Activated gamma-delta T cell treated with Interleukin-2 at 50 U/mL for 16 hours (primary cell): Measurements from ENCODE around the gene FOXL1.
"Not testable (repeated sequence)": the region's sequence is repeated elsewhere in the genome, so short reads cannot be mapped to it uniquely, and the experiment has no call there.

Experiments used
- DNase-seq: peaks from one replicate; pipeline ENCODE4 v3.0.0-alpha.2; 2020

FOXL1 gene

GRCh38 chr16:86581458-86581857 is 3.1 kb downstream of the FOXL1 start:
- no peak for DNase-seq

DNA sequence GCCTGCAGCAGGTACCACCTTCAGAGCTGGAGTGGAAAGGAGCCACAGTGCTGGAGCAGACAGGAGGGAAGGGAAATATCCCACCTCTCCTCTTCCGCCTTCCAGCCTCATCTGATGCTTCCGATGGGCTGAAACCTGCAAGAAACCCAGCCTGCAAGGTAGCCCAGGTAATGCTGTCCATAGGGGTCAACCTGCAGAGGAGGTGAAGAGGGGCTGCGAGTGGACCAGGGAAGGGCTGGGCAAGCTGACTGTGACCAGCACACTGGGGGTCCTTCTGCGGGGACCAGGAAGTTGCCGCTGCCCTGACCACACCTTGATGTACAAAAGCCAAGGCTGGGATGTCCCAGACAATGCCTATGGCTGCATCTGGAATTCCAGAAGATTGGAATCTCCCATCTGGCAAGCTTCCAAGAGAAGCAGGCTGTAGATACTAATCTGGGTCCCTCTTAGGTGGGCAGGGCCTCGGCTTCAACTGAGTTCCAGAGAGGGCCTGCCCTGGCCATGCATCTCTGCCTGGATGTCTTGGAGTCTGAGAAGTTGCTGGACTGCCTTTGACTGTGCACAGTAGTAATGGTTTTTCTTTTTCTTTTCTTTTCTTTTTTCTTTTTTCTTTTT is 5.8 kb downstream of the FOXL1 start:
- no peak for DNase-seq

DNA sequence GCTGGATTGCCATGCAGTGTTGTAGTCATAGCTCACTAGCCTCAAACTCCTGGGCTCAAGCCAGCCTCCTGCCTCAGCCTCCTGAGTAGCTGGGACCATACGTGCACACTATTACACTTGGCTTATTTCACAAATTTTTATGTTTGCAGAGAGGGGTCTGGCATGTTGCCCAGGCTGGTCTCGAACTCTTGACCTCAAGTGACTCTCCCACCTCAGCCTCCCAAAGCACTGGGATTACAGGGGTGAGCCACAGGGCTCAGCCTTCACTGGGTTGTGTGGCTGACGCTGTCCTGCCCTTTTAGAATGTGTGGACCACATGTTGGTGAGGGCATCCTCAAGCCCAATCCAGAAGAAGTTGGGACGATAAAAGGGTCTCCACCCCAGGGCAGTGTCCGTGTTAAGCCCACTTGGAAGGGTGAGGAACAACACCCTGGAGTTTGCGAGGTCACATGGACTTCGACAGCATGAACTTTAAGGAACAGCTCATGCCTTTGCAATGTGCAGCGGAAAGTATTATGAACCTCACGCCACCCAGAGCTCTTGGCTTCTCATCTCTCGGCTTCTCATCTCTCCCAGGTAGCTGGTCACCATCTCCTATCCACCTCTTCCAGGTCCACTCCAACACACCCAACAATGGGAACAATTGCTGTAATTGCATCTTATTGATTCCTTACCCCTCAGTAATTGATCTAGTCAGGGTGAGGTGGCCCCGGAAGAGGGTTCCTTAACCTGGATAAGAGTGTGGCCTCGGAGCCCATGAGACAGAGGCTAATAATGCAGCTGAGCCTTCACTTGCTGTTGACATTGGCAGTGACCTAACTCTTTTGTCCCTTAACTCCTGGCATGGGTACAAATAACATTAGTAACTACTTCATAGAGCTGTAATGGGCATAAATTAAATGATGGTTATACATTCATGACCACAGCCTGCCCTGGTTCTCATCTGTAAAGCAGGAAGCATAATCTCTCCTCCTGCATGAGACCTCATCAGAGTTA is 6.7 kb downstream of the FOXL1 start:
- DNase-seq: no peak

DNA sequence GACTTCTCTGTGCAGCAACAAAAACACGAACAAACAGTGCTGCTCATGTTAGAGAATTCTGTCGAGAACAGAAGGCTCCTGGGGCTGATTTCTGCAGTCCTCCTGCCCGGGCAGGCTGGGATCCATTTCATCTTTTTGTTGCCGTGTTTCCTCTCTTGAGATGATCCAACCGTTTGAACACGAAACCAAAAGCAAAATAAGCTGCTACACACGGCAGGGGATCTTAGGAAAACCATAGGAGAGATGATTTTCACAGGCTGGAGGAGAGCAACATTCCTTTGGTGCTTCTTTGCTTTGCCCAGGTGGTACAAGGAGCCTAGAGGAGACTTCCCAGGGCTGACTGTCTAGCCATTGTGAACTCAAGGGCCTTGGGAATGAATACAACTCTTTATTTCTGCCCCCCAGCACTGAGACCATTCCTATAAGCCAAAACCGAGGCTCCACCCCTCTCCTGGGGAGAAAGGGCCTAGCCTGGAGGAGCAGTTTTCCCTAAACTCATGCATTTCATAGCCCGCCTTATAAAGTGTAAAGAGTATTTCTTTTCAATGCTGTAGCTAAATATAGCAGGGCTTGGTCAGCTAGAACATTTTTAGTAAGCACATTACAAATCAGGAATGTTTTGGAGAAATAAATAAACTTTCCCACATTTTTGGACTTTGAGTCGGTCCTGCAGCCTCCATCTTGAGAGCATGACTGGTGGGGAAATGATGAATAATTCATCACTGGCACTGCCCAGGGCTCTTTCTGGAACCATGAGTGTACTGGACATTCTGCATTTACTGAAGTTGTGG is 7.7 kb downstream of the FOXL1 start:
- DNase-seq: no peak

DNA sequence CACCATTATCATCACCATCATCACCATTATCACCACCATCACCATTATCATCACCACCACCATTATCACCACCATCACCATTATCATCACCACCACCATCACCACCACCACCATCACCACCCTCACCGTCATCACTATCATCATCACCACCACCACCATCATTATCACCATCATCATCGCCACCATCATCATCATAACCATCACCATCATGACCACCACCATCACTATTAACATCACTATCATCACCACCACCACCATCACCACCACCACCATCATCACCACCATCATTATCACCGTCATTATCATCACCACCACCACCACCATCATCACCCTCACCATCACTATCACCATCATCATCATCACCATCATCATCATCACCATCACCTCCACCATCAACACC is 9.1 kb downstream of the FOXL1 start:
- no peak for DNase-seq

- DNase-seq: not testable (repeated sequence)
Measured at GRCh38 chr16:86587955-86588354, 9.6 kb downstream of the FOXL1 start.

GRCh38 chr16:86590501-86591144 is 12.3 kb downstream of the FOXL1 start:
- DNase-seq: no peak

DNA sequence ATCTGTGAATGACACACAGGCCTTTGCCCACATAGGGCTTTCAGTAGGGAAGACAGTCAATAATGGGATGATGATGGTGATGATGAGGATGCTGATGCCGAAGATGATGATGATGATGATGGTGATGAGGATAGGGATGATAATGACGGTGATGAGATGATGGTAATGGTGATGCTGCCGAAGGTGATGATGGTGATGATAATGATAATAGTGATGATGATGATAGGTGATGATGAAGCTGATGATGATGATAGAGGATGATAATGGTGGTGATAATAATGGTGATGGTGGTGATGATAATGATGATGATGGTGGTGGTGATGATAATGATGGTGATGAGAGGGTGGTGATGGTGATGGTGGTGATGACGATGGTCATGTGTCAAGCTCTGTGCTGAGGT is 12.9 kb downstream of the FOXL1 start:
- no peak for DNase-seq

- no peak for DNase-seq
Measured at GRCh38 chr16:86593913-86594620, 15.7 kb downstream of the FOXL1 start.

- no peak for DNase-seq
Measured at GRCh38 chr16:86594721-86595120, 16.4 kb downstream of the FOXL1 start.

DNA sequence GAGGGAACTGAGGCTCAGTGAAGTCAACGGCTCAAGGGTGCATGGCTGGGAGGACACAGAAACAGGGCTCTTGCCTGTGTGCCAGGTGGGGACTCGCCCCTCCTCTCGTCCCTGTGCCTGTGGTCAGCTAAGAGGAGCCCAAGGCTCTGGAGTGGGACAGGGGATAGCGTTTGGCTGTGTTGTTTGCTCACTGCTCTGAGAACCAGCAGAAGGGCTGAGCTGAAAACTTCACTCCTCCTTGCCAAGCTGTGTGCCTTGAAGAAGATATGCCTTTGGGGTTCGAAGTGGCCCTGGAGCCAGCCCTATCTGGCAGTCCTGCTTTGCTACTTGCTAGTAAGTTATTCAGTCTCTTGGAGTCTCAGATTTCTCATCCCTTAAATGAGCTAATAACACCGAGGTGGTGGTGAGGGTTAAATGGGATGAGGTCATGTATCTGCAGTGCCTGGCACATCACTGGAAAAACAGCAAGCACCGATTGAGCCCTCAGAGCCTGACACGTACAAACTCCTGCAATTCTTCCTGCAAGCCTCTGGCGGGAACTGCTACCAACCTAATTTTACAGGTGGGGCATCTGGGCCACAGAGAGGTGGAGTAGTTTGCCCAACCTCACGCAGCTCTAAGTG is 17.7 kb downstream of the FOXL1 start:
- DNase-seq: no peak

- no peak for DNase-seq
Measured at GRCh38 chr16:86597126-86597879, 19.0 kb downstream of the FOXL1 start.

GRCh38 chr16:86597880-86598606 is 19.7 kb downstream of the FOXL1 start:
- DNase-seq: no peak

DNA sequence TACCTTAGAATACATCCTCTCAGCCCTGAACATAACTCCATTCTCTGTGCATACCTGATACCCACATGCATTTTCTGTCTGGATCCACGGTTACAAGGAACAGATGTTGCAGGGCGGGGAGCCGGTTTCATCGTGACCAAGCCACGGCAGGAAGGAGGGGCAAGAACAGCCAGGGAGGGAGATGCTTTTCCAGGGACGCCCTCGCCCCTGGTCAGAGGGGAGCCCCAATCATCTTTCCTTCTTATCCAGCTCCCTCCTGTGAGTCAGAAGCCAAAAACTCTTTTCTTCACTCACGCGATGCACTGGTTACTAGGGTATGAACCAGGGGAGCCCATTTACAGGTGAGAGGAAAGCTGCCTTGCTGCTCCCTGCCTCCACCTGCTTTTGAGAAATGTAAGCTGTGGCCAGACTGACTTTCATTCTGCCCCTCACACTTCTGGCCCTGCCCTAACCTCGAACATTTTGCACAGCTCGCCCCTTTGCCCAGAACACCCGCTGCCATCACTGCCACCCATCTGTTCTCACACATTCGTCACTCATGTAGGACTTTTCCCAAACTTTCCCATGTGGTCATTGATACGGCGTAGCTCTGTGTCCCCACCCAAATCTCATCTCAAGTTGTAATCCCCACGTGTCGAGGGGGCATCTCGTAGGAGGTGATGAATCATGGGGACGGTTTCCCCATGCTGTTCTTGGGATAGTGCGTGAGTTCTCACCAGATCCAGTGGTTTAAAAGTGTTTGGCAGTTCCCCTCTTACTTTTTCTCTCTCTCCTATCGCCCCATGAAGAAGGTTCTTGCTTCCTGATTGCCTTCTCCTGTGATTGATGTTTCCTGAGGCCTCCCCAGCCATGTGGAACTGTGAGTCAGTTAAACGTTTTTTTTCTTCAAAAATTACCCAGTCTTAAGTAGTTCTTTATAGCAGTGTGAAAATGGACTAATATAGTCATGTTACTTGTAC is 20.5 kb downstream of the FOXL1 start:
- no peak for DNase-seq

- no peak for DNase-seq
Measured at GRCh38 chr16:86601356-86601755, 23.0 kb downstream of the FOXL1 start.

DNA sequence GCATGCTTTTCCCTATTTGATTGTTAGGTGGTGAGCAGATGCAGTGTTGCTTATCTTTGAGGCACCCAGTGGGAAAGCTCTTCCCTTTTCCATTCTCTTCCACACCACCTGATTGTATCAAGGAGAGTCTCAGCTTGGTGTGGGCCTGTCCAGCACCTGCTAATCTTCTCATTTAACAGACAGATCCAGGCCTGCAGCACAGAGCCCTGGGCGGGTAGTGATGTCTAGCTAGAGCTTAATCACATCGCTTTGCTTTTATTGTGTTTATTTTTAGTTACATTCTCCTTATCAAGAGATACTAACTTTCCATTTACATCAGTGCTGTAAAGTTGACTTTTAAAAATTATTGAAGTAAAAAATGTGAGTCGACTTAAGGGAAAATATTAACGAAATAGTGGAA is 24.2 kb downstream of the FOXL1 start:
- DNase-seq: no peak

- peak; percentile 18 for DNase-seq
Measured at GRCh38 chr16:86604436-86605193, 26.3 kb downstream of the FOXL1 start.

GRCh38 chr16:86605950-86606349 is 27.6 kb downstream of the FOXL1 start:
- DNase-seq: no peak
